Endodermal cell (in vitro differentiated cells): ENCODE data around the gene NRL. TPM values are rescaled to one million over a fixed set of nuclear protein-coding genes. Genes with fewer than 3 reads are reported as not detected.

Experiments used
- DNase-seq: peaks from one replicate; pipeline ENCODE4 v3.0.0-alpha.2; 2017
- H3K27ac ChIP-seq: 2 replicates; pipeline ENCODE4 v1.5.1; 2013; ENCODE audit warnings: mild to moderate bottlenecking, low read depth, low read length, moderate library complexity
- H3K27me3 ChIP-seq: 2 replicates; pipeline ENCODE4 v1.6.1; 2013; ENCODE audit warnings: mild to moderate bottlenecking, low read length, moderate library complexity; ENCODE audit not compliant: insufficient read depth, control insufficient read depth, poor library complexity, severe bottlenecking
- H3K36me3 ChIP-seq: 2 replicates; pipeline ENCODE4 v1.7.0; 2013; ENCODE audit warnings: mild to moderate bottlenecking, low read length, moderate library complexity; ENCODE audit not compliant: control insufficient read depth, insufficient read depth
- H3K4me1 ChIP-seq: one replicate; pipeline ENCODE4 v1.7.0; 2013; ENCODE audit warnings: low read length; ENCODE audit not compliant: control insufficient read depth, insufficient read depth
- H3K4me3 ChIP-seq: 2 replicates; pipeline ENCODE4 v1.5.1; 2013; ENCODE audit warnings: mild to moderate bottlenecking, low read length, moderate library complexity
- H3K9ac ChIP-seq: 2 replicates; pipeline ENCODE4 v1.6.1; 2013; ENCODE audit warnings: mild to moderate bottlenecking, low read length, moderate library complexity; ENCODE audit not compliant: poor library complexity, severe bottlenecking; ENCODE audit errors: extremely low read depth
- H3K9me3 ChIP-seq: 2 replicates; pipeline ENCODE4 v1.6.1; 2013; ENCODE audit warnings: mild to moderate bottlenecking, low read length, moderate library complexity; ENCODE audit not compliant: control insufficient read depth
- H3K27ac Mint-ChIP-seq: 2 replicates; pipeline ENCODE4 v1.8.0; 2020; ENCODE audit warnings: mixed read lengths
- H3K27me3 Mint-ChIP-seq: 2 replicates; pipeline ENCODE4 v1.8.0; 2021; ENCODE audit warnings: mild to moderate bottlenecking, mixed read lengths; ENCODE audit not compliant: insufficient read depth
- H3K36me3 Mint-ChIP-seq: 2 replicates; pipeline ENCODE4 v1.8.0; 2020; ENCODE audit warnings: low read depth, mixed read lengths
- H3K4me1 Mint-ChIP-seq: 2 replicates; pipeline ENCODE4 v1.8.0; 2020; ENCODE audit warnings: mixed read lengths
- H3K4me3 Mint-ChIP-seq: 2 replicates; pipeline ENCODE4 v1.8.0; 2020; ENCODE audit warnings: mild to moderate bottlenecking, moderate library complexity, mixed read lengths
- H3K9me3 Mint-ChIP-seq: 2 replicates; pipeline ENCODE4 v1.8.0; 2020; ENCODE audit warnings: mild to moderate bottlenecking, mixed read lengths
- WGBS, 2 experiments: methylation state at CpG; one replicate each; pipeline versions ENCODE4 v1.1.5 to v1.1.7; 2013; ENCODE audit warnings: missing lambda C conversion rate in 2 of 2, mixed read lengths in 1 of 2; ENCODE audit not compliant: insufficient coverage in 1 of 2, insufficient read length in 1 of 2; 5-methylcytosine and 5-hydroxymethylcytosine counted together
- total RNA-seq, 2 donors: library from RNA; stranded (reverse); fragmentation: NEBNext Ultra II Directional in 1 of 2; extraction: Animal tissue kit (Norgen Biotek cat#: 25700) in 1 of 2; gene quantifications; 2 replicates in 1 of 2; 3 replicates in 1 of 2; pipeline ENCODE4 v1.2.1, GENCODE V29; 2021
- TF ChIP-seq, protein P1 (sequence below): fragments of 200-600 bp; sonication (generic); conservative IDR thresholded peaks from 2 replicates; pipeline ENCODE4 v1.5.0; 2021; ENCODE audit warnings: antibody characterized with exemption, mild to moderate bottlenecking

The NRL gene
- total RNA-seq, 2 donors from 2014 or later, result 1.9 TPM

DNA sequence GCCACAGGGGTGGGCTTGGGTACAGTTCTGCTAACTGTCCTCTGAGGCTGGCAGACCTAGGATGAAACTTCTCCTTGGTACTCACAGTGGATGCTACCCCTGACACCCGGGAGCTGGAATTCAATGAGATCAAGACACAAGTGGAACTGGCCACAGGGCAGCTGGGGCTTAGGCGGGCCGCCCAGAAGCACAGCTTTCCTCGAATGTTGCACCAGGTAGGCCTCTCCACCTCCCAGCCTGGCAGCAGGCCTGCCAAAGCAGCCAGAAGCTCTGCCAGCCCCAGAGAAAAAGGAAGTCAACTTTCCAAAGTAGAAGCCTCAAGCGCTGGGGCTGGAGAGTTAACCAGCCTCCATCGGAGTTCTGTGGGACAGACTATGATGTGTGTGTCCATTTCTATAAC is 2.4 kb upstream of the NRL start:
- WGBS, 2 experiments, result 90 to 97% methylated on average over 4 to 6 of the region's 6 CpGs
- TF ChIP-seq, protein P1, sequence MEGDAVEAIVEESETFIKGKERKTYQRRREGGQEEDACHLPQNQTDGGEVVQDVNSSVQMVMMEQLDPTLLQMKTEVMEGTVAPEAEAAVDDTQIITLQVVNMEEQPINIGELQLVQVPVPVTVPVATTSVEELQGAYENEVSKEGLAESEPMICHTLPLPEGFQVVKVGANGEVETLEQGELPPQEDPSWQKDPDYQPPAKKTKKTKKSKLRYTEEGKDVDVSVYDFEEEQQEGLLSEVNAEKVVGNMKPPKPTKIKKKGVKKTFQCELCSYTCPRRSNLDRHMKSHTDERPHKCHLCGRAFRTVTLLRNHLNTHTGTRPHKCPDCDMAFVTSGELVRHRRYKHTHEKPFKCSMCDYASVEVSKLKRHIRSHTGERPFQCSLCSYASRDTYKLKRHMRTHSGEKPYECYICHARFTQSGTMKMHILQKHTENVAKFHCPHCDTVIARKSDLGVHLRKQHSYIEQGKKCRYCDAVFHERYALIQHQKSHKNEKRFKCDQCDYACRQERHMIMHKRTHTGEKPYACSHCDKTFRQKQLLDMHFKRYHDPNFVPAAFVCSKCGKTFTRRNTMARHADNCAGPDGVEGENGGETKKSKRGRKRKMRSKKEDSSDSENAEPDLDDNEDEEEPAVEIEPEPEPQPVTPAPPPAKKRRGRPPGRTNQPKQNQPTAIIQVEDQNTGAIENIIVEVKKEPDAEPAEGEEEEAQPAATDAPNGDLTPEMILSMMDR, result no peak
- Histone ChIP-seq H3K9me3 (no peaks in the 10 kb centered on the region), H3K27ac (no peak overlapping the region), H3K27me3 (no peaks in the 10 kb centered on the region), H3K4me3 (no peak overlapping the region), H3K9ac (no peak overlapping the region), H3K36me3 (peaks cover 47% of the 10 kb centered on the region), H3K4me1 (no peaks in the 10 kb centered on the region)
- Mint-ChIP-seq H3K4me1 (peaks cover 15% of the 10 kb centered on the region), H3K4me3 (no peak overlapping the region), H3K36me3 (peaks cover 42% of the 10 kb centered on the region), H3K27ac (no peak overlapping the region), H3K9me3 (no peaks in the 10 kb centered on the region), H3K27me3 (no peaks in the 10 kb centered on the region)
- DNase-seq, result no peak

DNA sequence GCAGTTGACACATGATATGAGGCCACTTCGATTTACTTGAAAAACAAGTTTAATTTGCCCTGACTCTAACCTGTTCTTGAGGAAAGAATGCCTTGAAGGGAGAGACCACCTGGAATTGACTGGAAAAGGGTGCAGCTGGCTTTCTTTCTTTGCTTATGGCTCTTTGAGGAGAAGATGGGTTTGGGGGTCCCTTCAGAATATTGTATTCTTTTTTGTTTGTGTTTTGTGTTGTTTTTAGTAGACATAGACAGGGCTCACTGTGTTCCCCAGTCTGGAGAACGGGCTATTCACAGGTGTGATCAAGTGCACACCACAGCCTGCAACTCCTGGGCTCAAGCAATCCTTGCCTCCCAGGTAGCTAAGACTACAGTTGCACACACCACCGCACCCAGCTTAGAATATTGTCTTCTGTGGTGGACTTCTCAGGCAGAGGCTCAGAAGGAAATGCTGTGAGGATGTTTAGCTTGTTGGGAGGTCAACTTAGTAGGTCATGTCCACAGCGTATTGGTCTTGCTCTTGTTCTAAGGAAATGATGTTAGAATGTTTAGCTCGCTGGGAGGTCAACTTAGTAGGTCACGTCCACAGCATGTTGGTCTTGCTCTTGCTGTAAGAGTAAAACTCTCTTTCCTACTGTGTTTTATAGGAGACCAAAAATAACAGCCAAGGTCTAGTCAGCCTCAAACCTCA is 1.5 kb upstream of the NRL start:
- no peak for DNase-seq
- no peaks in the 10 kb centered on the region for H3K9me3 ChIP-seq
- peak overlapping the region; percentile 94 for H3K4me3 ChIP-seq
- no peaks in the 10 kb centered on the region for H3K4me1 ChIP-seq
- Mint-ChIP-seq H3K36me3 (peaks cover 37% of the 10 kb centered on the region), H3K27ac (no peak overlapping the region), H3K4me1 (peaks cover 15% of the 10 kb centered on the region), H3K4me3 (peak overlapping the region; percentile 87), H3K9me3 (no peaks in the 10 kb centered on the region), H3K27me3 (no peaks in the 10 kb centered on the region)
- H3K27me3 ChIP-seq, result no peaks in the 10 kb centered on the region
- WGBS, 2 experiments, result 91 to 98% methylated on average over 4 to 6 of the region's 6 CpGs
- H3K36me3 ChIP-seq, result peaks cover 41% of the 10 kb centered on the region
- H3K9ac ChIP-seq, result no peak overlapping the region
- TF ChIP-seq, protein P1, result no peak
- no peak overlapping the region for H3K27ac ChIP-seq

DNA sequence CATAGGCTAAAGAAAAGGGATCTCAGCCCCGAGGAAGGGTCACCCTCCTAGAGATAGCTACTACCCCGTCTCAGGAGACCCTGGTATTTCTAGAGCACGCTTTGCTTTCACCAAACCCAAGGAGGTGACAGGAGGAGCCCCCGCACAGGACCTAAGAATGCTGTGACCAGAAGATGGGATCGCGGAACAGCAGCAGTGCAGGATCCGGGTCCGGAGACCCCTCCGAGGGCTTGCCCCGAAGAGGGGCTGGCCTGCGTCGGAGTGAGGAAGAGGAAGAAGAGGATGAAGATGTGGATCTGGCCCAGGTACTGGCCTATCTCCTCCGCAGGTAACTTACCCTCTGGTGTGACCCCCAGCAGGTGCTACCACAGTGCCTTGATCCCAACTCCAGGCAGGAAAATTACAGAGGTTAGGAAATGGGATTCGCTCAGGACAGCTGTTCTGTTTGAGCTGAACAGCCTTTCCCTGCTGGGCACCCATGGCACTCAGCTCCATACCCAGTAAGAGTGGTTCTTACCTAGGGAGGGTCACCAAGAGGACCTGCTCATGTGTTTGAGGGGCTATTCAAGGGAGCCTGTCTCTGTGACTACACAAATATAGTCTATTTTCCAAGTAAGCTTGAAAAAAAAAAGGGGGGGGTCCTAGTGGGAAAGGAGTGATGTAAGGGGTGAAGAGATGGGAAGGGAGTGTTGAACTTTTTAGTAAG is 826 bp upstream of the NRL start:
- H3K9me3 ChIP-seq, result no peaks in the 10 kb centered on the region
- H3K4me1 ChIP-seq, result no peaks in the 10 kb centered on the region
- no peaks in the 10 kb centered on the region for H3K9me3 Mint-ChIP-seq
- H3K36me3 Mint-ChIP-seq, result peaks cover 31% of the 10 kb centered on the region
- no peaks in the 10 kb centered on the region for H3K27me3 ChIP-seq
- peak overlapping the region; percentile 87 for H3K4me3 Mint-ChIP-seq
- H3K4me3 ChIP-seq, result peak overlapping the region; percentile 94
- peak overlapping the region; percentile 99 for H3K27ac Mint-ChIP-seq
- H3K27ac ChIP-seq, result no peak overlapping the region
- 9 to 12% methylated on average over 11 to 14 of the region's 14 CpGs for WGBS, 2 experiments
- peak overlapping the region; percentile 54 for H3K9ac ChIP-seq
- no peak for DNase-seq
- peaks cover 15% of the 10 kb centered on the region for H3K4me1 Mint-ChIP-seq
- H3K36me3 ChIP-seq, result peaks cover 34% of the 10 kb centered on the region
- H3K27me3 Mint-ChIP-seq, result no peaks in the 10 kb centered on the region
- TF ChIP-seq, protein P1, result no peak
